Activated CD4-positive, alpha-beta memory T cell treated with anti-CD3 and anti-CD28 coated beads for 36 hours (primary cell): ENCODE results near the gene TSPAN17. TPM values are rescaled to one million over a fixed set of nuclear protein-coding genes. Genes with fewer than 3 reads are reported as not detected.
A peak's percentile ranks its signal among the peaks of the same experiment; 100 is the strongest.

Experiments
- CTCF ChIA-PET: fragments of 350-600 bp; sonication (Branson Sonifier 250); formaldehyde crosslinking; loops from one replicate; lab custom pipeline; 2021; ENCODE audit warnings: antibody characterized with exemption, inconsistent platforms; lab: Charles Lee
- POLR2A ChIA-PET: fragments of 350-600 bp; sonication (Branson Sonifier 250); formaldehyde crosslinking; loops from one replicate; lab custom pipeline; 2021; ENCODE audit warnings: antibody characterized with exemption; lab: Charles Lee
- DNase-seq: peaks from one replicate; pipeline ENCODE4 v3.0.0-alpha.2; 2020
- H3K27ac Mint-ChIP-seq: one replicate; pipeline ENCODE4 v1.8.0; 2021; ENCODE audit warnings: mixed read lengths
- H3K27me3 Mint-ChIP-seq: one replicate; pipeline ENCODE4 v1.8.0; 2021; ENCODE audit warnings: mixed read lengths
- H3K36me3 Mint-ChIP-seq: one replicate; pipeline ENCODE4 v1.8.0; 2021; ENCODE audit warnings: mixed read lengths
- H3K4me1 Mint-ChIP-seq: one replicate; pipeline ENCODE4 v1.8.0; 2021; ENCODE audit warnings: low read depth, mixed read lengths
- H3K4me3 Mint-ChIP-seq: one replicate; pipeline ENCODE4 v1.8.0; 2021; ENCODE audit warnings: mild to moderate bottlenecking, mixed read lengths
- H3K9me3 Mint-ChIP-seq: one replicate; pipeline ENCODE4 v1.8.0; 2021; ENCODE audit warnings: mixed read lengths
- intact Hi-C: fragments of 100-400 bp; cut with micrococcal nuclease; formaldehyde crosslinking; loops from one replicate; pipeline ENCODE4 v1.15.1; 2023
- total RNA-seq, 2 experiments: library from RNA; stranded (reverse); gene quantifications; one replicate each; pipeline ENCODE4 v1.2.3, GENCODE V29; 2021

TSPAN17 gene
- total RNA-seq, 2 experiments from 2014 or later: 25.2 to 25.3 TPM

GRCh38 chr5:176658007-176658599 is 10.8 kb downstream of the TSPAN17 start:
- no peaks in the 10 kb centered on the region for H3K27me3 Mint-ChIP-seq
- peak; percentile 75 for DNase-seq
- H3K9me3 Mint-ChIP-seq: no peaks in the 10 kb centered on the region
- no peak overlapping the region for H3K27ac Mint-ChIP-seq
- H3K36me3 Mint-ChIP-seq: peaks cover 9% of the 10 kb centered on the region
- intact Hi-C loops: loop anchor here (2.0 to 5.0 kb wide), 3 partner anchors 159 to 454 kb away; no protein-coding TSS in a partner anchor
- H3K4me3 Mint-ChIP-seq: no peak overlapping the region
- ChIA-PET POLR2A (no interaction called here), CTCF (interaction anchor here (0.5 to 5.3 kb wide), 19 partner anchors 11 to 929 kb away, joined by 3 to 56 read pairs (median 4); partner anchors contain the start of genes EIF4E1B, SNCB and TSPAN17)
- H3K4me1 Mint-ChIP-seq: peaks cover 47% of the 10 kb centered on the region

GRCh38 chr5:176658817-176659511 is 11.7 kb downstream of the TSPAN17 start:
- intact Hi-C loops: loop anchor here (2.0 to 5.0 kb wide), 3 partner anchors 158 to 453 kb away; no protein-coding TSS in a partner anchor
- POLR2A ChIA-PET: no interaction called here
- DNase-seq: peak; percentile 40

GRCh38 chr5:176659512-176659839 is 12.2 kb downstream of the TSPAN17 start:
- Mint-ChIP-seq H3K9me3 (no peaks in the 10 kb centered on the region), H3K27ac (no peak overlapping the region), H3K4me3 (no peak overlapping the region), H3K4me1 (peaks cover 35% of the 10 kb centered on the region), H3K27me3 (peaks cover 4% of the 10 kb centered on the region), H3K36me3 (peaks cover 3% of the 10 kb centered on the region)
- ChIA-PET CTCF (interaction anchor here (0.6 to 5.3 kb wide), 19 partner anchors 9 to 453 kb away, joined by 3 to 56 read pairs (median 12); partner anchors contain the start of genes EIF4E1B, FAF2, HK3 and SNCB), POLR2A (no interaction called here)
- intact Hi-C loops: loop anchor here (2.0 to 5.0 kb wide), 3 partner anchors 158 to 453 kb away; no protein-coding TSS in a partner anchor
- DNase-seq: no peak

More at GRCh38 chr5:176658817-176659511, 11.7 kb downstream of the TSPAN17 start:
- peaks cover under 1% of the 10 kb centered on the region for H3K27me3 Mint-ChIP-seq
- peak overlapping the region; percentile 11 for H3K4me3 Mint-ChIP-seq
- peaks cover 3% of the 10 kb centered on the region for H3K36me3 Mint-ChIP-seq
- H3K27ac Mint-ChIP-seq: no peak overlapping the region
- no peaks in the 10 kb centered on the region for H3K9me3 Mint-ChIP-seq
- CTCF ChIA-PET: interaction anchor here (0.6 to 5.3 kb wide), 23 partner anchors 10 to 929 kb away, joined by 3 to 56 read pairs (median 8); partner anchors contain the start of genes EIF4E1B, FAF2, HK3 and SNCB
- H3K4me1 Mint-ChIP-seq: peaks cover 39% of the 10 kb centered on the region

- Mint-ChIP-seq H3K27me3 (peaks cover 4% of the 10 kb centered on the region), H3K4me3 (no peak overlapping the region), H3K36me3 (peaks cover 3% of the 10 kb centered on the region), H3K9me3 (no peaks in the 10 kb centered on the region), H3K4me1 (peaks cover 32% of the 10 kb centered on the region), H3K27ac (no peak overlapping the region)
- no peak for DNase-seq
- intact Hi-C loops: loop anchor here (2.0 to 5.0 kb wide), 3 partner anchors 157 to 452 kb away; no protein-coding TSS in a partner anchor
- ChIA-PET POLR2A (interaction anchor here (0.9 to 1.7 kb wide), 2 partner anchors 13 to 363 kb away, joined by 3 to 8 read pairs; partner anchors contain the start of gene TSPAN17), CTCF (interaction anchor here (0.6 to 5.3 kb wide), 81 partner anchors 9 to 930 kb away, joined by 3 to 65 read pairs (median 5); partner anchors contain the start of genes CLTB, EIF4E1B, FAF2 and HK3)
Observed at GRCh38 chr5:176659860-176660461, 12.7 kb downstream of the TSPAN17 start.

DNA sequence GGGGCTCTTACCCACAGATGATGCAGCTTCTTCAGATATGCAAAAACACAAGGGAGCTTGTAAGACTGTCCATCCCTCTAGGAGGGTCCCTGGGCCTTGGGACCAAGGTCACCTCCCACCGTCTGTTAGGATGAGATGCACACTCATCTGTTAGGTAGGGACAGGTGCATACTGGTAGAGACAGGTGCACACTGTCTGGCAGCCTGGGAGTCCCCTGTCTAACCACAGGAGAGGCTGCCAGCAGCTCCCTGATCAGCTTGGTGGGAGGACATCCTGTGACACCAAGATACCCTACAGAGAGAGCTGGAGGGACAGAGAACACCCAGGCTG is 13.2 kb downstream of the TSPAN17 start:
- Mint-ChIP-seq H3K27ac (no peak overlapping the region), H3K4me1 (peaks cover 27% of the 10 kb centered on the region), H3K9me3 (no peaks in the 10 kb centered on the region), H3K27me3 (peaks cover 7% of the 10 kb centered on the region), H3K4me3 (no peak overlapping the region), H3K36me3 (no peaks in the 10 kb centered on the region)
- ChIA-PET POLR2A (interaction anchor here (0.9 to 1.7 kb wide), 2 partner anchors 14 to 363 kb away, joined by 3 to 8 read pairs; partner anchors contain the start of gene TSPAN17), CTCF (interaction anchor here (0.6 to 5.3 kb wide), 90 partner anchors 9 to 931 kb away, joined by 3 to 65 read pairs (median 4); partner anchors contain the start of genes CLTB, EIF4E1B, FAF2 and HK3)
- intact Hi-C loops: no loop called here
- DNase-seq: no peak

- intact Hi-C loops: no loop called here
- Mint-ChIP-seq H3K27me3 (peaks cover 8% of the 10 kb centered on the region), H3K4me1 (peaks cover 27% of the 10 kb centered on the region), H3K4me3 (no peak overlapping the region), H3K36me3 (no peaks in the 10 kb centered on the region), H3K9me3 (no peaks in the 10 kb centered on the region), H3K27ac (no peak overlapping the region)
- DNase-seq: peak; percentile 85
- ChIA-PET POLR2A (interaction anchor here (0.9 to 1.7 kb wide), 2 partner anchors 14 to 362 kb away, joined by 3 to 8 read pairs; partner anchors contain the start of gene TSPAN17), CTCF (interaction anchor here (0.6 to 5.3 kb wide), 99 partner anchors 9 to 931 kb away, joined by 3 to 65 read pairs (median 4); partner anchors contain the start of genes CLTB, EIF4E1B, FAF2 and HK3)
Observed at GRCh38 chr5:176660860-176661641, 13.8 kb downstream of the TSPAN17 start.

DNA sequence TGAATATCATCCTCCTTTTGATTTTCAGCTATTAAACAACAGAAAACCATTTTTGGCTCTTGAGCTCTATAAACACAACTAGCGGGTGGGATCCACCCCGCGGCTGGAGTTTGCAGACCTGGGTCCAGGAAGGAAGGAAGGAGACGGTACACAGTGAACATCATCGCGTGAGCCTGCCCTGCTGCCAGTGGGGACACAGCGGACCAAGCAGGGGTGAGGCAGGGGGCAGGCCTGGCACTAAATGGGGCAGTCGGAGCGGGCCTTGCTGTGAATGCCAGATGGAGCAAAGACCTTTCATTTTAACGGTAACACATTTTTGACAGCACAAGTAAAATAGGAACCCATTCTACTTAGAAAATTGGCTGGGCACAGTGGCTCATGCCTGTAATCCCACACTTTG is 14.4 kb downstream of the TSPAN17 start:
- CTCF ChIA-PET: interaction anchor here (0.6 to 5.3 kb wide), 26 partner anchors 8 to 932 kb away, joined by 3 to 65 read pairs (median 10); partner anchors contain the start of genes CLTB, EIF4E1B, HK3 and SNCB
- no peaks in the 10 kb centered on the region for H3K36me3 Mint-ChIP-seq
- H3K4me3 Mint-ChIP-seq: no peak overlapping the region
- intact Hi-C loops: no loop called here
- POLR2A ChIA-PET: interaction anchor here (1.7 kb wide), 1 partner anchor 15 kb away, joined by 8 read pairs; the partner anchor contains the start of gene TSPAN17
- no peak for DNase-seq
- H3K4me1 Mint-ChIP-seq: peaks cover 27% of the 10 kb centered on the region
- peaks cover 8% of the 10 kb centered on the region for H3K27me3 Mint-ChIP-seq
- no peaks in the 10 kb centered on the region for H3K9me3 Mint-ChIP-seq
- no peak overlapping the region for H3K27ac Mint-ChIP-seq

GRCh38 chr5:176662371-176663333 is 15.4 kb downstream of the TSPAN17 start:
- POLR2A ChIA-PET: no interaction called here
- Mint-ChIP-seq H3K36me3 (no peaks in the 10 kb centered on the region), H3K27ac (no peak overlapping the region), H3K27me3 (peaks cover 8% of the 10 kb centered on the region), H3K9me3 (no peaks in the 10 kb centered on the region), H3K4me1 (peaks cover 27% of the 10 kb centered on the region), H3K4me3 (no peak overlapping the region)
- CTCF ChIA-PET: no interaction called here
- intact Hi-C loops: no loop called here
- DNase-seq: no peak

DNA sequence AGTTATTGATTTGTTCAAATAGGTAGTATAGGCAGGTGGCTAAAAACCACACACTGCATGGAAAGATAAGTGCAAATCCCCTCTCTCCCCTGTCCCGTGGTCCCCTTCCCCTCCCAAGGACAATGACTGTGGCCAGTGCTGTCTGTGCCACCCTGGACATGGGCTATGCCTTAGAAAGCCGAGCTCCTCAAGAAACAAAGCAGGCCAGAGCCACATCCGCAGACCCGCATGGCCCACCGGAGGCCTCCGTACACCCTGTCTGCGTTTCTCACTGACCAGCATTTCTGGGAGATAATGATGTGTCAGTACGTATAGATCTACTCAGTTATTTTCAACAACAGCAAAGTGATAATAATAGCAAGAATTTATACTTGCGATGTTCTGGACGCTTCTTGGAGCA is 16.3 kb downstream of the TSPAN17 start:
- Mint-ChIP-seq H3K4me1 (peaks cover 18% of the 10 kb centered on the region), H3K9me3 (no peaks in the 10 kb centered on the region), H3K27ac (no peak overlapping the region), H3K4me3 (no peak overlapping the region), H3K27me3 (peaks cover 8% of the 10 kb centered on the region), H3K36me3 (no peaks in the 10 kb centered on the region)
- CTCF ChIA-PET: interaction anchor here (0.8 to 0.9 kb wide), 2 partner anchors 18 to 36 kb away, joined by 3 read pairs; no protein-coding TSS in a partner anchor
- intact Hi-C loops: no loop called here
- POLR2A ChIA-PET: no interaction called here
- no peak for DNase-seq

- H3K36me3 Mint-ChIP-seq: no peaks in the 10 kb centered on the region
- no peak overlapping the region for H3K27ac Mint-ChIP-seq
- ChIA-PET CTCF (interaction anchor here (0.8 to 0.9 kb wide), 2 partner anchors 17 to 35 kb away, joined by 3 read pairs; no protein-coding TSS in a partner anchor), POLR2A (no interaction called here)
- intact Hi-C loops: no loop called here
- H3K9me3 Mint-ChIP-seq: no peaks in the 10 kb centered on the region
- peaks cover 9% of the 10 kb centered on the region for H3K4me1 Mint-ChIP-seq
- no peak overlapping the region for H3K4me3 Mint-ChIP-seq
- H3K27me3 Mint-ChIP-seq: peaks cover 11% of the 10 kb centered on the region
- no peak for DNase-seq
Observed at GRCh38 chr5:176664479-176664878, 17.2 kb downstream of the TSPAN17 start.
